Loucy (cell line): Measurements from ENCODE around the gene CFAP53.

Experiments
- H2AFZ ChIP-seq: fragments of 200-600 bp; sonication (generic); 2 replicates; pipeline ENCODE4 v1.6.0; 2016; ENCODE audit warnings: antibody characterized with exemption, mild to moderate bottlenecking, low read length, moderate library complexity
- H3F3A ChIP-seq: fragments of 200-600 bp; 2 replicates; pipeline ENCODE4 v1.6.0; 2016; ENCODE audit warnings: antibody characterized with exemption, low read depth, mild to moderate bottlenecking
- H3K27me3 ChIP-seq: fragments of 200-600 bp; sonication (generic); 2 replicates; pipeline ENCODE4 v1.6.1; 2014; ENCODE audit warnings: low read length, mild to moderate bottlenecking; ENCODE audit not compliant: insufficient read depth, poor library complexity, severe bottlenecking
- H3K36me3 ChIP-seq: fragments of 200-600 bp; sonication (generic); 2 replicates; pipeline ENCODE4 v1.6.1; 2016; ENCODE audit warnings: low read length; ENCODE audit not compliant: insufficient read depth
- H3K4me1 ChIP-seq: fragments of 200-600 bp; sonication (generic); 2 replicates; pipeline ENCODE4 v1.5.1; 2014; ENCODE audit warnings: low read length, mild to moderate bottlenecking; ENCODE audit not compliant: insufficient read depth, poor library complexity, severe bottlenecking
- H3K4me2 ChIP-seq: fragments of 200-600 bp; sonication (generic); 2 replicates; pipeline ENCODE4 v1.6.0; 2014; ENCODE audit warnings: antibody characterized with exemption, low read length, low read depth, mild to moderate bottlenecking; ENCODE audit not compliant: poor library complexity, severe bottlenecking
- H3K4me3 ChIP-seq: fragments of 200-600 bp; sonication (generic); 2 replicates; pipeline ENCODE4 v1.5.1; 2014; ENCODE audit warnings: low read length, mild to moderate bottlenecking, mixed read lengths; ENCODE audit not compliant: poor library complexity, severe bottlenecking
- H3K79me2 ChIP-seq: fragments of 200-600 bp; sonication (generic); 2 replicates; pipeline ENCODE4 v1.6.1; 2014; ENCODE audit warnings: low read length; ENCODE audit not compliant: insufficient read depth
- H3K9ac ChIP-seq: fragments of 200-600 bp; sonication (generic); 2 replicates; pipeline ENCODE4 v1.6.0; 2014; ENCODE audit warnings: mild to moderate bottlenecking, low read depth, low read length, moderate library complexity; ENCODE audit not compliant: poor library complexity, severe bottlenecking
- H3K9me2 ChIP-seq: fragments of 200-600 bp; sonication (generic); replicated peaks from 2 replicates; pipeline ENCODE4 v1.6.1; 2016; ENCODE audit warnings: low read depth, low read length, mixed read lengths
- H3K9me3 ChIP-seq: fragments of 200-600 bp; sonication (generic); 2 replicates; pipeline ENCODE4 v1.6.1; 2014; ENCODE audit warnings: mild to moderate bottlenecking, antibody characterized with exemption, low read length, low read depth; ENCODE audit not compliant: insufficient read depth
- H4K20me1 ChIP-seq: fragments of 200-600 bp; sonication (generic); 2 replicates; pipeline ENCODE4 v1.6.0; 2014; ENCODE audit warnings: antibody characterized with exemption, low read length, mild to moderate bottlenecking; ENCODE audit not compliant: insufficient read depth, poor library complexity, severe bottlenecking
- CTCF ChIP-seq: fragments of 200-600 bp; sonication (generic); conservative IDR thresholded peaks from 2 replicates; pipeline ENCODE4 v1.5.1; 2014; ENCODE audit warnings: mild to moderate bottlenecking, antibody characterized with exemption, low read length
- EZH2phosphoT487 ChIP-seq: fragments of 200-600 bp; IDR thresholded peaks from 2 replicates; pipeline ENCODE4 v1.6.1; 2018; ENCODE audit warnings: antibody characterized with exemption, mild to moderate bottlenecking, moderate library complexity, borderline replicate concordance

CFAP53 gene

GRCh38 chr18:50274044-50274442 is 7.7 kb upstream of the CFAP53 start:
- Histone ChIP-seq H3K9me3 (no peaks in the 10 kb centered on the region), H3K9ac (no peak overlapping the region), H3K36me3 (peaks cover 72% of the 10 kb centered on the region; the same call in 1 of the 2 replicates), H3K79me2 (peaks cover 13% of the 10 kb centered on the region), H3K4me3 (no peak overlapping the region), H4K20me1 (peaks cover 15% of the 10 kb centered on the region), H2AFZ (no peak overlapping the region), H3F3A (no peaks in the 10 kb centered on the region), H3K27me3 (no peaks in the 10 kb centered on the region), H3K9me2 (no peaks in the 10 kb centered on the region), H3K4me1 (peaks cover 8% of the 10 kb centered on the region), H3K4me2 (no peak overlapping the region)
- TF ChIP-seq EZH2phosphoT487 (no peak), CTCF (no peak)

- no peaks in the 10 kb centered on the region for H3K9me3 ChIP-seq
- H2AFZ ChIP-seq: no peak overlapping the region
- peaks cover 8% of the 10 kb centered on the region for H4K20me1 ChIP-seq
- H3K4me2 ChIP-seq: no peak overlapping the region
- no peaks in the 10 kb centered on the region for H3F3A ChIP-seq
- H3K36me3 ChIP-seq: peaks cover 74% of the 10 kb centered on the region; the same call in 1 of the 2 replicates
- peaks cover 3% of the 10 kb centered on the region for H3K4me1 ChIP-seq
- H3K4me3 ChIP-seq: no peak overlapping the region
- H3K79me2 ChIP-seq: peaks cover 6% of the 10 kb centered on the region; the same call in 1 of the 2 replicates
- no peak overlapping the region for H3K9ac ChIP-seq
- H3K27me3 ChIP-seq: no peaks in the 10 kb centered on the region
- TF ChIP-seq EZH2phosphoT487 (no peak), CTCF (no peak)
- H3K9me2 ChIP-seq: no peaks in the 10 kb centered on the region
These were observed 7.1 kb upstream of the CFAP53 start for GRCh38 chr18:50273203-50274043.

GRCh38 chr18:50272568-50272967 is 6.3 kb upstream of the CFAP53 start:
- no peaks in the 10 kb centered on the region for H3K9me2 ChIP-seq
- H3K4me2 ChIP-seq: no peak overlapping the region
- no peaks in the 10 kb centered on the region for H3F3A ChIP-seq
- TF ChIP-seq EZH2phosphoT487 (no peak), CTCF (no peak)
- H3K4me3 ChIP-seq: no peak overlapping the region
- H3K4me1 ChIP-seq: no peaks in the 10 kb centered on the region
- no peaks in the 10 kb centered on the region for H3K9me3 ChIP-seq
- no peaks in the 10 kb centered on the region for H4K20me1 ChIP-seq
- H3K36me3 ChIP-seq: peaks cover 74% of the 10 kb centered on the region; the same call in 1 of the 2 replicates
- no peak overlapping the region for H2AFZ ChIP-seq
- no peak overlapping the region for H3K9ac ChIP-seq
- H3K27me3 ChIP-seq: no peaks in the 10 kb centered on the region
- H3K79me2 ChIP-seq: no peaks in the 10 kb centered on the region
